Measurements from ENCODE around the gene FHAD1. TPM values are rescaled to one million over a fixed set of nuclear protein-coding genes. Genes with fewer than 3 reads are reported as not detected.

Gene FHAD1
- total and polyA plus RNA-seq, 2 donors (not counting 1 experiment from before 2014, with no cell fraction given), result not detected

DNA sequence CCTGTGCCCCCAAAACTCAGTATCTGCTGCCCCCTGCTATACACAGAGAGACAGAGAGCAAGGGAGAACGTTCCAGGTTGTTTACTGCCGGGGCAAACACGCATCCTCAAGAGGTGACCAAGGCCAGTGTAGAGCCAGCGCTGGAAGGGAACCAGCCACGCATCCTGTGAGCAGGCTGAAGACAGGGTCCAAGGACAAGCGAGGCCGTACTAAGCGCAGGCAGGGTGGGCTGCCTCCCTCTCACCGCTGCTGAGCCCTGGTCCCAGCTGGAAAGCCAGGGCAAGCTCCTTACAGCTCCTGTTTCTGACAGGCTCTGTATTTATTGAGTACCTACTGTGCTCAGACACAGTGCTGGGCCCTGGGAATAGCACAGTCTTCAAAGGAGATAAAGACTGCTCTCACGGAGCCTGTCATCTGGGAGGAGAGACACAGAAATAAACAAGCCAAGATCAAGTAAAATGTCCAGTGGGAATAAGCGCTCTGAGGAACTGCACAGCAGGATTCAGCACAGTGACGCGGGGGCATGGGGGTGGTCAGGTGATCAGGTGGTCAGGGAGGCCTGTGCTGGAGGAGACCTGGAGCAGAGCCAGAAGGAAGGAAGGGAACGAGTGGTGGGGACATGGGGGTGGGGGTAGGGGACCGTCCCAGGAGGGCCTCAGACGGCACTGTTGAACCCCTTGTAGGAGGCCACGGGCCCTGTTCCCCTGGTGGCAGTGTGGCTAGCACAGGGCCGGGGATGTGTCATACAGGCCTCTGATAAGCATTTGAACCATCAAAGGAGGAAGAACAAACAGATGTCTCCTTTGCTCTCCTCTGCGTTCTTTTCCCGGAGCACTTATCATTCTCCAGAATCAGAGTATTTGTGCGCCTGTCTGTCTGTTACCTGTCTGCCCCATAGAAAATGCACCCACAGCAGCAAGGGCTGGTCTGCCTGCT lies 124.9 kb downstream of the FHAD1 start:
- peaks cover 32% of the 10 kb centered on the region for H3K27me3 Mint-ChIP-seq
- H3K9ac ChIP-seq (ENCODE audit: low read length), result no peak overlapping the region
- no peaks in the 10 kb centered on the region for H3K36me3 ChIP-seq (replicated peaks in 1 of 2; ENCODE audit: control extremely low read depth in 1 of 2, control insufficient read depth in 1 of 2, extremely low read depth in 1 of 2, insufficient read depth in 2 of 2, low read length in 1 of 2)
- H3K9me3 Mint-ChIP-seq (ENCODE audit: insufficient read depth), result no peaks in the 10 kb centered on the region
- DNase-seq (no peak), ATAC-seq (ENCODE audit: low read depth) (no peak)
- no peaks in the 10 kb centered on the region for H3K4me1 Mint-ChIP-seq
- no peaks in the 10 kb centered on the region for H3K79me2 ChIP-seq (ENCODE audit: control insufficient read depth, insufficient read depth, low read length)
- no peak overlapping the region for H3K27ac Mint-ChIP-seq
- H3K27ac ChIP-seq (ENCODE audit: low read length in 2 of 2), result no peak overlapping the region
- CTCF ChIA-PET, result interaction anchor here (1.8 kb wide), 1 partner anchor 60 kb away, joined by 4 read pairs; no protein-coding TSS in a partner anchor
- H4K20me1 ChIP-seq (ENCODE audit: control insufficient read depth, insufficient read depth, low read length, poor library complexity, severe bottlenecking), result no peaks in the 10 kb centered on the region
- peaks cover 0 to 3% (median 0%) of the 10 kb centered on the region in 4 experiments for H3K27me3 ChIP-seq (replicated peaks in 1 of 4; ENCODE audit: control extremely low read depth in 1 of 4, control insufficient read depth in 3 of 4, insufficient read depth in 4 of 4, low read length in 3 of 4)
- WGBS (ENCODE audit: insufficient coverage), result 76% methylated on average over 19 of the region's 21 CpGs
- H3K9me3 ChIP-seq (ENCODE audit: control extremely low read depth in 1 of 3, control insufficient read depth in 2 of 3, insufficient read depth in 1 of 3, low read length in 2 of 3), result no peaks in the 10 kb centered on the region
- no peak overlapping the region for H3K4me2 ChIP-seq (replicated peaks; ENCODE audit: low read depth, low read length, poor library complexity, severe bottlenecking)
- intact Hi-C loops (cut with micrococcal nuclease), result no loop called here
- H2AFZ ChIP-seq (ENCODE audit: insufficient read depth, low read depth, low read length, poor library complexity, severe bottlenecking), result no peak overlapping the region
- POLR2A ChIA-PET, result no interaction called here
- TF ChIP-seq EZH2 (IDR thresholded peaks at IDR 0.05; ENCODE audit: borderline replicate concordance, insufficient read depth, low read depth, low read length, poor library complexity, severe bottlenecking), result no peak
- TF ChIP-seq, protein P1, sequence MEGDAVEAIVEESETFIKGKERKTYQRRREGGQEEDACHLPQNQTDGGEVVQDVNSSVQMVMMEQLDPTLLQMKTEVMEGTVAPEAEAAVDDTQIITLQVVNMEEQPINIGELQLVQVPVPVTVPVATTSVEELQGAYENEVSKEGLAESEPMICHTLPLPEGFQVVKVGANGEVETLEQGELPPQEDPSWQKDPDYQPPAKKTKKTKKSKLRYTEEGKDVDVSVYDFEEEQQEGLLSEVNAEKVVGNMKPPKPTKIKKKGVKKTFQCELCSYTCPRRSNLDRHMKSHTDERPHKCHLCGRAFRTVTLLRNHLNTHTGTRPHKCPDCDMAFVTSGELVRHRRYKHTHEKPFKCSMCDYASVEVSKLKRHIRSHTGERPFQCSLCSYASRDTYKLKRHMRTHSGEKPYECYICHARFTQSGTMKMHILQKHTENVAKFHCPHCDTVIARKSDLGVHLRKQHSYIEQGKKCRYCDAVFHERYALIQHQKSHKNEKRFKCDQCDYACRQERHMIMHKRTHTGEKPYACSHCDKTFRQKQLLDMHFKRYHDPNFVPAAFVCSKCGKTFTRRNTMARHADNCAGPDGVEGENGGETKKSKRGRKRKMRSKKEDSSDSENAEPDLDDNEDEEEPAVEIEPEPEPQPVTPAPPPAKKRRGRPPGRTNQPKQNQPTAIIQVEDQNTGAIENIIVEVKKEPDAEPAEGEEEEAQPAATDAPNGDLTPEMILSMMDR (IDR thresholded peaks at IDR 0.05), result no peak
- H3K4me3 Mint-ChIP-seq, result no peak overlapping the region
- H3K4me3 ChIP-seq (ENCODE audit: control extremely low read depth in 1 of 5, extremely low read depth in 1 of 5, insufficient read depth in 1 of 5, low read depth in 2 of 5, low read length in 4 of 5), result no peak overlapping the region
- no peaks in the 10 kb centered on the region for H3K4me1 ChIP-seq (ENCODE audit: control insufficient read depth in 2 of 2, insufficient read depth in 2 of 2, low read length in 2 of 2)

DNA sequence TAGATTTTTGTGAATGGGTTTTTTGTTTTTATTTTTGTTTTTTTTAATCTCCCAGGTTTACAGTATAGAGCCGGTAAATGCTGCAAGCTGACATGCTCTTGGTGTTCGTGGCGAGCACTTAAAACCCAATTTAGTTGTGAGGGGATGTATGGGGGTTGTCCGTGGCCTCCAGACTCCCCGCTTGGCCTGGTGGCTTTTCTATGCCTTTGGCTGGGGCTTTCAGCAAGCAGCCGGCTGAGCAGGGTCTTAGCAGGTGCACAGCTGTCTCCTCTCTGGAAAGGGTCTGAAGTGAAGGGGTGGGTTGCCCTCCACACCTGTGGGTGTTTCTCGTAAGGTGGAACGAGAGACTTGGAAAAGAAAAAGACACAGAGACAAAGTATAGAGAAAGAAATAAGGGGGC lies 131.7 kb downstream of the FHAD1 start:
- H3K27ac Mint-ChIP-seq, result no peak overlapping the region

More for the DNA sequence above, 131.7 kb downstream of the FHAD1 start:
- intact Hi-C loops (cut with micrococcal nuclease), result no loop called here
- no peaks in the 10 kb centered on the region for H3K9me3 ChIP-seq (ENCODE audit: control extremely low read depth in 1 of 3, control insufficient read depth in 2 of 3, insufficient read depth in 1 of 3, low read length in 2 of 3)
- no peak overlapping the region for H3K9ac ChIP-seq (ENCODE audit: low read length)
- H3K9me3 Mint-ChIP-seq (ENCODE audit: insufficient read depth), result no peaks in the 10 kb centered on the region
- no peak overlapping the region for H3K4me2 ChIP-seq (replicated peaks; ENCODE audit: low read depth, low read length, poor library complexity, severe bottlenecking)
- peaks cover 17% of the 10 kb centered on the region for H3K27me3 Mint-ChIP-seq
- ChIA-PET POLR2A (no interaction called here), CTCF (no interaction called here)
- H3K27me3 ChIP-seq (replicated peaks in 1 of 4; ENCODE audit: control extremely low read depth in 1 of 4, control insufficient read depth in 3 of 4, insufficient read depth in 4 of 4, low read length in 3 of 4), result peaks cover 0 to 3% (median 0%) of the 10 kb centered on the region in 4 experiments
- no peaks in the 10 kb centered on the region for H3K4me1 ChIP-seq (ENCODE audit: control insufficient read depth in 2 of 2, insufficient read depth in 2 of 2, low read length in 2 of 2)
- no peaks in the 10 kb centered on the region for H4K20me1 ChIP-seq (ENCODE audit: control insufficient read depth, insufficient read depth, low read length, poor library complexity, severe bottlenecking)
- H2AFZ ChIP-seq (ENCODE audit: insufficient read depth, low read depth, low read length, poor library complexity, severe bottlenecking), result no peak overlapping the region
- H3K4me3 Mint-ChIP-seq, result no peak overlapping the region
- H3K4me3 ChIP-seq (ENCODE audit: control extremely low read depth in 1 of 5, extremely low read depth in 1 of 5, insufficient read depth in 1 of 5, low read depth in 2 of 5, low read length in 4 of 5), result no peak overlapping the region
- DNase-seq (no peak), ATAC-seq (ENCODE audit: low read depth) (no peak)
- H3K79me2 ChIP-seq (ENCODE audit: control insufficient read depth, insufficient read depth, low read length), result no peaks in the 10 kb centered on the region
- H3K36me3 ChIP-seq (replicated peaks in 1 of 2; ENCODE audit: control extremely low read depth in 1 of 2, control insufficient read depth in 1 of 2, extremely low read depth in 1 of 2, insufficient read depth in 2 of 2, low read length in 1 of 2), result no peaks in the 10 kb centered on the region
- WGBS (ENCODE audit: insufficient coverage), result 82% methylated on average over 7 of the region's 8 CpGs
- no peak overlapping the region for H3K27ac ChIP-seq (ENCODE audit: low read length in 2 of 2)
- TF ChIP-seq, protein P1 (IDR thresholded peaks at IDR 0.05), result no peak
- H3K4me1 Mint-ChIP-seq, result no peaks in the 10 kb centered on the region
